H9 (cell line): ENCODE data around the gene GLI2. TPM values are rescaled to one million over a fixed set of nuclear protein-coding genes. Genes with fewer than 3 reads are reported as not detected.

ENCODE experiments used
- DNase-seq: peaks from one replicate; pipeline ENCODE4 v3.0.0-alpha.2; 2017
- H2AFZ ChIP-seq: one replicate; pipeline ENCODE4 v1.6.1; 2013; ENCODE audit warnings: mild to moderate bottlenecking, low read length, control low read depth, moderate library complexity
- H2AK5ac ChIP-seq: 2 replicates; pipeline ENCODE4 v1.6.1; 2013; ENCODE audit warnings: low read length, control low read depth, mixed read lengths; ENCODE audit not compliant: insufficient read length
- H2BK120ac ChIP-seq: one replicate; pipeline ENCODE4 v1.6.1; 2013; ENCODE audit warnings: low read depth, mild to moderate bottlenecking, low read length, control low read depth, inconsistent platforms; ENCODE audit not compliant: poor library complexity, severe bottlenecking
- H2BK12ac ChIP-seq: 2 replicates; pipeline ENCODE4 v1.6.1; 2013; ENCODE audit warnings: low read length, control low read depth, mixed read lengths, low read depth; ENCODE audit not compliant: insufficient read length
- H2BK15ac ChIP-seq: 2 replicates; pipeline ENCODE4 v1.6.1; 2013; ENCODE audit warnings: low read depth, low read length, control low read depth
- H2BK20ac ChIP-seq: one replicate; pipeline ENCODE4 v1.6.1; 2013; ENCODE audit warnings: low read depth, mild to moderate bottlenecking, low read length, control low read depth, inconsistent platforms; ENCODE audit not compliant: poor library complexity, severe bottlenecking
- H2BK5ac ChIP-seq: 2 replicates; pipeline ENCODE4 v1.6.1; 2013; ENCODE audit warnings: low read length, control low read depth, mixed read lengths; ENCODE audit not compliant: insufficient read length
- H3K14ac ChIP-seq: 2 replicates; pipeline ENCODE4 v1.6.1; 2013; ENCODE audit warnings: low read length, control low read depth; ENCODE audit not compliant: insufficient read depth
- H3K18ac ChIP-seq: 2 replicates; pipeline ENCODE4 v1.6.1; 2013; ENCODE audit warnings: low read depth, mild to moderate bottlenecking, mixed read lengths, low read length, control low read depth; ENCODE audit not compliant: insufficient read length
- H3K23ac ChIP-seq: 2 replicates; pipeline ENCODE4 v1.6.1; 2013; ENCODE audit warnings: low read length, control low read depth, mixed read lengths, low read depth; ENCODE audit not compliant: insufficient read length
- H3K23me2 ChIP-seq: 2 replicates; pipeline ENCODE4 v1.6.1; 2013; ENCODE audit warnings: low read depth, mild to moderate bottlenecking, mixed read lengths, low read length, control low read depth; ENCODE audit not compliant: insufficient read length, poor library complexity, severe bottlenecking
- H3K27ac ChIP-seq: 2 replicates; pipeline ENCODE4 v1.5.1; 2013; ENCODE audit warnings: low read length, control low read depth, mixed read lengths, low read depth; ENCODE audit not compliant: insufficient read length
- H3K27me3 ChIP-seq: 2 replicates; pipeline ENCODE4 v1.6.1; 2013; ENCODE audit warnings: low read length, control low read depth, inconsistent platforms; ENCODE audit not compliant: insufficient read depth
- H3K4ac ChIP-seq: 2 replicates; pipeline ENCODE4 v1.6.1; 2013; ENCODE audit warnings: low read depth, mild to moderate bottlenecking, control low read depth, inconsistent platforms, low read length, moderate library complexity
- H3K4me1 ChIP-seq: 2 replicates; pipeline ENCODE4 v1.6.1; 2013; ENCODE audit warnings: low read length, control low read depth, inconsistent platforms; ENCODE audit not compliant: insufficient read depth
- H3K4me2 ChIP-seq: 2 replicates; pipeline ENCODE4 v1.6.1; 2013; ENCODE audit warnings: low read length, control low read depth, mixed read lengths; ENCODE audit not compliant: insufficient read length, insufficient read depth
- H3K56ac ChIP-seq: 2 replicates; pipeline ENCODE4 v1.6.1; 2013; ENCODE audit warnings: low read depth, mild to moderate bottlenecking, mixed read lengths, low read length, control low read depth; ENCODE audit not compliant: insufficient read length
- H3K79me1 ChIP-seq: 2 replicates; pipeline ENCODE4 v1.6.1; 2013; ENCODE audit warnings: low read depth, mild to moderate bottlenecking, moderate library complexity, low read length, control low read depth, inconsistent platforms; ENCODE audit not compliant: insufficient read depth, poor library complexity, severe bottlenecking
- H3K79me2 ChIP-seq: 2 replicates; pipeline ENCODE4 v1.6.1; 2013; ENCODE audit warnings: low read length, control low read depth, inconsistent platforms; ENCODE audit not compliant: insufficient read depth
- H3K9ac ChIP-seq: 2 replicates; pipeline ENCODE4 v1.6.1; 2013; ENCODE audit warnings: low read length, control low read depth, mixed read lengths; ENCODE audit not compliant: insufficient read length; ENCODE audit errors: extremely low read depth
- H3K9me3 ChIP-seq: one replicate; pipeline ENCODE4 v1.6.1; 2013; ENCODE audit warnings: low read depth, low read length, inconsistent platforms; ENCODE audit not compliant: control insufficient read depth
- H3T11ph ChIP-seq: one replicate; pipeline ENCODE4 v1.6.1; 2013; ENCODE audit warnings: mild to moderate bottlenecking, low read length, control low read depth, inconsistent platforms
- H4K20me1 ChIP-seq: one replicate; pipeline ENCODE4 v1.6.1; 2013; ENCODE audit not compliant: control insufficient read depth, insufficient read length, insufficient read depth
- H4K5ac ChIP-seq: 2 replicates; pipeline ENCODE4 v1.6.1; 2013; ENCODE audit warnings: low read depth, mild to moderate bottlenecking, mixed read lengths, low read length, control low read depth; ENCODE audit not compliant: insufficient read length
- H4K8ac ChIP-seq: replicated peaks from 2 replicates; pipeline ENCODE4 v1.6.1; 2013; ENCODE audit warnings: low read length, control low read depth, mixed read lengths, low read depth; ENCODE audit not compliant: insufficient read length
- H4K91ac ChIP-seq: 2 replicates; pipeline ENCODE4 v1.6.1; 2013; ENCODE audit warnings: low read depth, mild to moderate bottlenecking, moderate library complexity, mixed read lengths, low read length, control low read depth; ENCODE audit not compliant: insufficient read length
- H3K27ac Mint-ChIP-seq, 3 experiments: 2 replicates in 2 of 3; 3 replicates in 1 of 3; pipeline ENCODE4 v1.8.0; 2020 to 2021; ENCODE audit warnings: mixed read lengths in 3 of 3, mild to moderate bottlenecking in 1 of 3, moderate library complexity in 1 of 3
- H3K27me3 Mint-ChIP-seq: 2 replicates; pipeline ENCODE4 v1.8.0; 2021; ENCODE audit warnings: low read depth, mild to moderate bottlenecking, moderate library complexity, mixed read lengths
- H3K36me3 Mint-ChIP-seq, 3 experiments: 2 replicates in 2 of 3; 3 replicates in 1 of 3; pipeline ENCODE4 v1.8.0; 2020 to 2021; ENCODE audit warnings: low read depth in 3 of 3, mixed read lengths in 3 of 3; ENCODE audit not compliant: insufficient read depth in 1 of 3
- H3K4me1 Mint-ChIP-seq, 2 experiments: 2 replicates each; pipeline ENCODE4 v1.8.0; 2020; ENCODE audit warnings: mixed read lengths in 2 of 2
- H3K4me3 Mint-ChIP-seq, 2 experiments: 2 replicates in 1 of 2; 3 replicates in 1 of 2; pipeline ENCODE4 v1.8.0; 2020 to 2021; ENCODE audit warnings: mild to moderate bottlenecking in 2 of 2, mixed read lengths in 2 of 2, moderate library complexity in 1 of 2
- H3K9me3 Mint-ChIP-seq, 2 experiments: 2 replicates in 1 of 2; 3 replicates in 1 of 2; pipeline ENCODE4 v1.8.0; 2020; ENCODE audit warnings: mild to moderate bottlenecking in 2 of 2, mixed read lengths in 2 of 2, moderate library complexity in 1 of 2
- CTCF ChIP-seq: fragments of 200-600 bp; sonication (generic); conservative IDR thresholded peaks from 3 replicates; pipeline ENCODE4 v1.8.0; 2021; ENCODE audit warnings: antibody characterized with exemption, mild to moderate bottlenecking
- WGBS: extraction: QIAGEN DNeasy Blood & Tissue Kit; methylation state at CpG from one replicate; pipeline ENCODE4 v1.1.7; 2013; ENCODE audit warnings: missing lambda C conversion rate, low lambda C conversion rate, mixed read lengths; ENCODE audit not compliant: insufficient read length; ENCODE audit errors: extremely low coverage; 5-methylcytosine and 5-hydroxymethylcytosine counted together
- total RNA-seq: library from RNA; stranded (reverse); gene quantifications from 2 replicates; pipeline ENCODE4 v1.2.1, GENCODE V29; 2021

GLI2 gene
- total RNA-seq, 1 experiment from 2014 or later = 56.7 TPM

- Histone ChIP-seq H3K4me1 (peaks cover 11% of the 10 kb centered on the region), H3K27me3 (no peaks in the 10 kb centered on the region), H3K23ac (no peak overlapping the region), H4K20me1 (no peaks in the 10 kb centered on the region), H2BK15ac (no peak overlapping the region), H3K4me2 (no peak overlapping the region), H3K79me2 (peaks cover 52% of the 10 kb centered on the region; the same call in 1 of the 2 replicates), H2BK20ac (no peak overlapping the region), H4K5ac (no peak overlapping the region), H3K9ac (no peak overlapping the region), H2AFZ (no peak overlapping the region), H3K18ac (no peak overlapping the region), H2AK5ac (no peak overlapping the region), H3K9me3 (no peaks in the 10 kb centered on the region), H3T11ph (no peak overlapping the region), H3K79me1 (peaks cover 12% of the 10 kb centered on the region), H4K91ac (no peak overlapping the region), H3K23me2 (no peaks in the 10 kb centered on the region), H2BK120ac (no peak overlapping the region), H3K56ac (no peak overlapping the region), H4K8ac (no peak overlapping the region), H3K27ac (no peak overlapping the region), H2BK5ac (no peak overlapping the region), H3K4ac (no peak overlapping the region), H2BK12ac (no peak overlapping the region), H3K14ac (no peak overlapping the region)
- no peak overlapping the region for H3K4me3 Mint-ChIP-seq
- H3K9me3 Mint-ChIP-seq = no peaks in the 10 kb centered on the region
- no peak for DNase-seq
- H3K27me3 Mint-ChIP-seq = no peaks in the 10 kb centered on the region
- WGBS = no CpG with 5 or more reads among the region's 3 CpGs
- 0 out of 7 replicates have a peak overlapping the region, but pooled peaks of 1 of the 3 experiments have one; percentile 38 for H3K27ac Mint-ChIP-seq
- H3K4me1 Mint-ChIP-seq = peaks cover 68 to 77% of the 10 kb centered on the region in 2 experiments
- peaks cover 3 to 17% (median 8%) of the 10 kb centered on the region in 3 experiments; a peak in 4 of 7 replicates for H3K36me3 Mint-ChIP-seq
- TF ChIP-seq CTCF = no peak
These were observed 12.6 kb downstream of the GLI2 start for GRCh38 chr2:120748310-120748709.
